HS-27A (cell line): ENCODE measurements around the gene DOCK10.

Experiments
- DNase-seq: peaks from one replicate; pipeline ENCODE4 v3.0.0-alpha.2; 2012; ENCODE audit warnings: low read depth, missing footprints

The DOCK10 gene

DNA sequence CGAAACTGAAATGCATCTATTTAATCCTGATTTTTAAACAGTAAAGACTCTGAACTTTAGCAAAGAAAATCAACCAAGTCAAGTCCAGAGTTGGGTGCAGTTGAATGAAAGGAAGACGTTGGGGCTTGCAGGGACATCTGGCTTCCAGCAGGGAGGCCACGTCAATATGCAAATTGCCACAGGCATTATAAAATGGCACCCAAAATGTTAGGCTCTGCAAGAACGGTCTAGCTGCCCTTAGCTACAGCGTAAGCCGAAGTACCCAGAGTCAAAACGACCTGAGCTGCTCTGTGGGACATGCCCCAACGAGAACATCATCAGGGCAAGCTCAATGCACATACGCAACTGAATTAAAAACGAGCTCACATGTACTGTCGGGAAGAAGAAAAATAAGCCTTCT, 30.7 kb downstream of the DOCK10 start:
- no peak for DNase-seq

DNA sequence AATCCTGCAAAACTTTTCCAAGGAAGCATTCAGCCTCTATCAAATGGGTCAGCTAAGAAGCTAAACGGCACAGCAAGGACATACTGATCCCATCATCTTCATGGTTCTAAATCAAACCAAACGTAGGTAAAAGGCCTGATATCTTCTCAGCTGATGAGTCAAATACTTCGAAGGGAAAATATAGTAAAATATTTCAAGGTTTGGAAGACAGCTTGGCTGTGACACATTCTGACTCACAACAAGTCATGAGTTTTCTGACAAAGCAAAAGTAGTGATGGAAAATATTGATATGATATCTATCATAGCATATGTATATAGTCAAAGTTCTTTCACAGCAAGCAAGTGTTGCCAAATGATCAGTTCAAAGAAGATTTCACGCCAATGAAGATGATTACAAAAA, 31.5 kb downstream of the DOCK10 start:
- DNase-seq: peak; percentile 36

DNA sequence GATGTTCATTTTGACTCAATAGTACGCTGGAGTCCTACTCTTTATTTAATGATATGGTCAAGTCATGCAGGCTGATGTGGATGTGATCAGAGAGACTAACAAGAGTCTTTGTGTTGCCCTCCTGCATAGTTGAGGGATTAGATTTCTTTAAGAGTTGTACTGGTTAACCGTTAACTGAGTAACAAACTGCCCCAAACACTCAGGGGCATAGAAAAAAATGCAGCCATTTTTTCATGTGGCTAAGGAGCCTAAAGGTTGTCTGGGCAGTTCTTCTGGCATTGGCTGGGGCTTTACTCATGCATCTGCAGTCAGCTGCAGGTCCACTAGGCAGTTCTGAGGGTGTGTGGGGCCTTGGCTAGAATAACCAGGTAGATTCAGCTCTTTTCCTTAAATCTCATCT, 32.5 kb downstream of the DOCK10 start:
- no peak for DNase-seq

DNA sequence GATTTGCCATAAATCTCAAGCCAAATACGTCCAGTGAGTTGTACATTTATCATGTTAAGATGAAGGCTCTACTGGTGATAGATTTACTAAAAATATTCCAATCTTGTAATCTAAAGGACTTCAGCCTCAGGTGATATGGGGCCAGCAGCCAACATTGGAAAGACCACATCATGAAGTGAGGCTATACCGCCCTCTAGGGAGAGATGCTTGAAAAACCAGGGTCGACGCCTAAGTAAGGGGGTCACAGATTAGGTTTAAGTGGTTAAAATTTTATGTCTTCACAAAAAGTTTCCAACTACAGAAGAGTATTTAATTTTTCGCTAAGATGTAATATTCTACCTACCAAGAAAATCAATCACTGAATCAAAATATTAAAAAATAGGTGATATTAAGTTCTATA, 33.3 kb downstream of the DOCK10 start:
- DNase-seq: no peak

DNA sequence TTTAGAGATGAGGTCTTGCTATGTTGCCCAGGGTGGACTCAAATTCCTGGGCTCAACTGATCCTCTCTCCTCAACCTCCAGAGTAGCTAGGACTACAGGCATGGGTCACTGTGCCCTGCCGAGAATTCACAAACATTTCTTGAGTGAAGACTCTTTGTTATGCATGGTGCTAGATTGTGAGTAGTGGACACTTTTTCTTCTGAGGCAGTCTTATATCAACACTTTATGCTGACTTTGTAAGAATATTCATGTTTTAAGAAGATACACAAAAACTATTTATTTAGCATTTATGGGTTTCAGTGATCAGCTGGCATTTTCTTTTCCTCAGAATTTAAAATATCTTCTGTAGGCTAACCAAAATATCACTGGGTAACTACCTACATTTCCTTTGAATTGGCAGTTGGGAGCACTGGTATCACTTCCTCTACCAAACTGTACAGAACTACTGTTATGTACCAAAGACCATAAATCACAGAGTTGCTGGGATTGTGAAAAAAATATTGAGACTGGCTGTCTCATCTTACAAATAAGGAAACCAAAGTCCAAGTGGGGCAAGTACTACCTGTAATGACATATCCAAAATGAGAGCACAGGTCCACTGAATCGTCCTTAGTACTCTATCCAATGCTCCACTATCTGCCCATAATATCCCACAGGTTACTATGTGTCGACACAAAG, 34.0 kb downstream of the DOCK10 start:
- no peak for DNase-seq

DNA sequence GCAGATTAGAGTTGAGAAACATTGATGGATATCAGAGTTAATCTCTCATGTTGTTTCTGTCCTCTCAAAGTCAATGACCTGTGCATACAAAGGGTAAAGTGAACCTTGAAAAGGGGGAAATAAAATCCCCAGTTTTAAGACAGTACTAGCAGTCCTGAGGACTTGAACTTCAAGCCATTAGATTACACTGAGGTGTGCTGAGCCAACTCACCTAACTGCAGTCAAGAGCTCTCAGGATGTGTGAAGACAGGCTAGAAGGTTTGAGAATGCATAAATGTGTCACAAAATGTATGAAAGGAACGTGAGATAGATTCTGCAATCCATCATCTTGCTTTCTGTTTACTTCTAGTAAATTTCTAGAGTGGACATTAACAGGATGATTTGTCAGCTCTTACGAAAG, 35.5 kb downstream of the DOCK10 start:
- no peak for DNase-seq

DNA sequence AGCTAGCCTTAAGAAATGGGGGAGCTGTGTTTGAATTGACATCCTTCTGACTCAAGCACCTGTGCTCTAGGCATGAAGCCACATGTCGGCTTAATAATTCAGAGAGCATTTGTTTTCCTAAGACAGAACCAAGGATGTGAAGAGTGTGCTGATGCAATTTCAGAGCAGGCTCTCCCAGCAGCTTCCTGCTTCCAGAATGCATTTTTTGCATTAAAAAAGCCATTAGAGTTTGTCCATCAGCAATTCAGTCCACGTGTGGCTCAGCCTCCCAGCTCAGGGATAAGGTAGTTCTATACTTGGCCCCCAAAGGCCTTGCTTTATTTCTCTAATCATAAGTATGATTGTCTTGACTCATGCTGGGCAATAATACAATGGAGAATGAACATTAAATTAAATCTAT, 37.7 kb downstream of the DOCK10 start:
- DNase-seq: no peak

DNA sequence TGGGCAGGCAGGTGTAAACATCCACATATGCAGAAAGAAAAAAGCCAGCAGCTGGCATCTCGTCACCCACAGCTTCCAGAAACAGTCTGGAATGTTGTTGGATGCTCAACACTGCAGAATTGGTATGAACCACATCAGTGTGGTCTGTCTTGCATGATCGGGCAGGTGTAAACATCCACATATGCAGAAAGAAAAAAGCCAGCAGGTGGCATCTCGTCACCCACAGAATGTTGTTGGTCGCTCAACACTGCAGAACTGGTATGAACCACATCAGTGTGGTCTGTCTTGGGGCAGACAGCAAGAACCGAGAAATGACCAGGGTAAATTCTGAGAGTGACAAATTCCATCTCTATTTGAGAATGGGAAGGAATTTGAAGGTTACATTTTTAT, 39.6 kb downstream of the DOCK10 start:
- DNase-seq: no peak

DNA sequence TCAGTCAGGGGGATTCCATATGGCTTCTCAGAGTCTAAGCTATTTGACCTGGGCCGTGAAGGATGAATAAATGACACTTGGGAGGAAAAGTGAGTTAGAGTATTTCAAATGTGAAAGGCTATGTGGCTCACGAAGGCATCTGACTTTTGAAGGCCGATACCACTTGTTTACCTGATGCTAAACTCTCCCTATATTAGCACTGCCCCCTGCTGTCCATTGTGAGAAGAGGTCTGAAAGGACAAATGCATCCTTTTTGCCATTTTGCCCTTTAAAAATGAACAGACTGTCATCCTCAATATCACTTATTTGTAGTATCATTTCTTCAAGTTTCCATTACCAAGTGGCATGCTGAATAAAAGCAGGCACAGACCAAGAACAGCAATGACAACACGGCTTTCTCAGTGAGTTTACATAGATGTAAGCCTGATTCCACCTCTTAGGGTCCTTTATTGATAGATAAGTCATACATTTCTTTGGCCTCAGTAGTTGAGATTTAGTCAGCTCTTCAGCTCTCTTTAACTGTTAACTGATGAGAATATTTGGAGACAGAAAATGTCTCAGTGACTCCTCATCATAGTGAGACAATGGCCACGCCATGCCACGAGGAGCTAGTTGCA, 40.1 kb downstream of the DOCK10 start:
- no peak for DNase-seq

DNA sequence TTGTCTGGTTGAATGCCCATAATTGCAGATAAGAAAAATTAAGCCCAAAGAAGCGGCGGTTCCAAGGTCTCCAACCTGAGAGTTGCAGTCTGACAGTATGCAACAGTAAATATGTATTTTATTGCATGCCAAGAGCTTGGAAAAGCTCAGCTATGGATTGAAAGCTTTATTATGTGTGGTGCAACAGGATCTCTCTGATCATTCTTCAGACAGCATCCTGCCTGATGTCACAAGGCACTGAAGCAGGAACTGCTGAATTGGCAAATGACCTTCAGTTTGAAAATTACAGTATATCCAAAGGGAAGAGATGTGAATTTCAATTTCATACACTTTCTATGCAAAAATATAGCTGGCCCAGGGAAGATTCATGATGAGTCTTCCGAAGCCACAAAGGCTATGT, 42.5 kb downstream of the DOCK10 start:
- DNase-seq: no peak

DNA sequence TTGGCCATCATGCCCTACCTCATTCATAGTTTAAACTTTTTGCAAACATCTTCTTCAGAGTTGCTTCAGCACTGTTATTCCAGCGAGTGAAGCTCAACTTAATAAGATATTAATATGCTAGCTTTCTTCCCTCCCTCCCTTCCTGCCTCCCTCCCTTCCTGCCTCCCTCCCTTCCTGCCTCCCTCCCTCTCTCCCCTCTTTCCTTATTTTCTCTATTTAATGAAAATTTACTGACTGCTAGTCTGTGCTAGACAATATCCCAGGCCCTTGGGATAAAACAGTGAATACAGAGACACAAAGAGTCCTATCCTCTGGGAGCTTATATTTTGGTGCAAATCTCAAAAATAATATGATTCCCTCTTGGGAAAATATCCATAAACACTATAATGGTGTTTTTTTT, 42.9 kb downstream of the DOCK10 start:
- DNase-seq: no peak

DNA sequence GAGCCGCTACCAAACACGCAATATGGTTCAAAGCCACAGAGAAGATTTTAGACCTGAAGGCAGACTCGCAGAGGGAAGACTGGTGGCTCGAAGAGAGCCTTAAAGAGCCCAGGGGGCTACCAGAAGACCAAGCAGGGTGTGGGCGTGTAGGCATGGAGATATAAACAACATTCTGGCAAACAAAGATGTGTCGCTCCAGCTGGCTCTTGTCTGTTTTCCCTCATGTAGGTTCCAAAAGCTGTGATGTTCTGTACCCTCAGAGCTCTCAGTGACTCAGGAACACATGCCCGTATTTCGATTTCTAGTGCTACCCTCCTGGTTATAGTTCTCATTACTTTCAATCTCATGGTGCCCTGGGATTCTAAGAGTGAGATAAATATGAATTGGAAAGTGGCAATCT, 44.5 kb downstream of the DOCK10 start:
- no peak for DNase-seq

DNA sequence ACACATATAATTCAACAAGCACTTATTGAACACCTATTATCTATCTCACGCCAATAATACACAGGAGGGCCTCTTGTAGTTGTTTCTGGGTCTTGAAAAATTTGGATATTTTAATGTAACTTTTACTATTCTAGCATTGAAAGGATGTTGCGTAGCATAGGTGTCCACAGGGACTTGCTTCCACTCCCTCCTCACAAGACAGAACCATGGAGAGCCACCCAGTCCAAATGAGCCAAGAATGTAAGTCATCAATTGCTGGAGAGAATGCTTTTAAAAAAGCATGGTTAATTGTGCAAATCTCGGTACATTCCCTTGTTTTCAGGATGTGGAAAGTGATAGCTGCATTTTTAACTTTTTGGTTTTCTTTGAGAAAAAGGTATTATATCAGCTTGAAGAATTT, 46.8 kb downstream of the DOCK10 start:
- no peak for DNase-seq

DNA sequence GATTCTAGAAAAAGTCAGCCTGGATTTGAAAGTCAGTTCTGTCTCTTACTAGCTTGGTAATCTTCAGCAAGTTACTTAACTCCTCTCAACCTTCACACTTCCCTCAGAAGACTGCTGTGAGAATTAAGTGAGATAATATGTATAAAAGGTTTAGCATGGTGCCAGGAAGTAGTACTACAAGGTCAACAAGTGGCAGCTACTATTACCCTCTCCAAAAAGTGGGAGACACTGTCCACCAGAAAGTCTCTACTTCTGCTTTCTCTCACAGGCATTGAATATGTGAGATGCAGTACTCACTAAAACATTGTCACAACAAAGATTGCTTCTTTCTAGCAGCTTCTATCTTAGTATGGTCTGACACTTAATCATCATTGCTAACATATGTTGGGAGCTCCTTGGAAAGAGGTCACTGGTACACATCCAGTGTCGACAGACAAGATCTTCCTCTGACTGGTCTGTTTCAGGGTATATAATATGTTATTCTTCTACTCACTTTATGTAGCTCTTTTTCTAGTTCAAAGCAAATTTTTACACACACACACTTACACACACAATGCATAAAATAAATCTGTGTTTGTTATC, 47.9 kb downstream of the DOCK10 start:
- no peak for DNase-seq

DNA sequence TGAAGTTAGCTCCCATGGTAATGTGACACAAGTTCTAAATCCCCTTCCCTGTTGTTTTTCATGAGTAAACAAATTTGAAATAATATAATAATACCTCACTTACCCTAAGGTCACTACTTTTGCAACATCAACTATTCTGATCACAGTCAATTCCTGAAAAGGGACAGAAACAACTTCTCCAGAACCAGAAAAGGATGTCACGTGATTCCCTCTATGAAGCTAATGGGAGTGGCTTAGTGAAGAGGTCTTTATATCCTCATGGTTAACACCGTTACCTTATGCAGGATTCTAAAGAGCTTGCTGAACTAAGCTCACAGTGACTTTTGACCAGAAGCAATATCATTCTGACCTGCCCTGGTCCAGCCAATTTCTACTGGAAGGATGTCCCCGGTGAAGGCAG, 51.6 kb downstream of the DOCK10 start:
- no peak for DNase-seq

DNA sequence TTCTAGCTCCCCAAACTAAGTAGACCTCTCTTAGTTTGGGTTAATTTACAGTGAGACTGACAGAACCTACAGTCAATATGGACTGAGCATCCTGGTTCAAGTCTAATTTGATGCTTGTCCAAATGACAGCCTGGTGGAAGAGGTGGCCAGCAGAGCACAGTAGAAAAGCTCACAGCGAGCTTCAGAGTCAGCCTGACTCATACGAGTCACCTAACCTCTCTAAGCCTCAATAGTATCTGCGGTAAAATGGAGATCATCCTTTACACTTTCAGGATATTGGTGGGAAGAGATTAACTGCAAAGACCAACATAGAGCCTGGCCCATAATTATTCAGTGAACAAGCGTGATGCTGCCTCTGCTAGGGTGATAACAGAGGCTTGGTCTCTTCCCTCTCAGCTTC, 54.5 kb downstream of the DOCK10 start:
- DNase-seq: no peak

DNA sequence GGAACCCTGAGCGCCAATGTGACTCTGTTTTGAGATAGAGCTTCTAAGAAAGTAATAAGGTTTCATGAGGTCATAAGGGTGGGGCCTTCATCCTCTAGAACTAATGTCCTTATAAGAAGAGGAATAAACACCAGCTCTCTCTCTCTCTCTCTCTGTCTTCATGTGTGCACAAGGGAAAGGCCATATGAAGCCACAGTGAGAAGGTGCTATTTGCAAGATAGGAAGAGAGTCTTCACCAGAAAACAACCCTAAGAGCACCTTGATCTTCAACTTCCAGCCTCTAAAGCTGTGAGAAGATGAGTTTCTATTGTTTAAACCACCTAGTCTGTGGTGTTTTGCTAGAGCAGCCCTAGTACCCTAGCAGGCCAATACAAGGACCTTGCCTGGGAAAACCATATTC, 55.8 kb downstream of the DOCK10 start:
- no peak for DNase-seq

DNA sequence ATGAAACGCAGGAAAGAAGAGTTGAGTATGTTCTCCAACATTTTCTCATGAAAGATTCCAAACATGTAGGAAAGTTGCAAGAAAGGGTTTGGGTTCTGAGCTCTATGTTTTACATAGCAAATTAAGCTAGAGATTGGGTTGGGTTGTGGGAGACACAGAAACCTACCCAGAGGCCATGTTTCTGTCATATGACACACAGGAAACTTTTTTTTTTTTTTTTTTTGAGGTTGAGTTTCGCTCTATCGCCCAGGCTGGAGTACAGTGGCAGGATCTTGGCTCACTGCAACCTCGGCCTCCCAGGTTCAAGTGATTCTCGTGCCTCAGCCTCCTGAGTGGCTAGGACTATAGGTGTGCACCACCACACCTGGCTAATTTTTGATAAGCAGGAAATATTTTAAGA, 57.6 kb downstream of the DOCK10 start:
- no peak for DNase-seq

DNA sequence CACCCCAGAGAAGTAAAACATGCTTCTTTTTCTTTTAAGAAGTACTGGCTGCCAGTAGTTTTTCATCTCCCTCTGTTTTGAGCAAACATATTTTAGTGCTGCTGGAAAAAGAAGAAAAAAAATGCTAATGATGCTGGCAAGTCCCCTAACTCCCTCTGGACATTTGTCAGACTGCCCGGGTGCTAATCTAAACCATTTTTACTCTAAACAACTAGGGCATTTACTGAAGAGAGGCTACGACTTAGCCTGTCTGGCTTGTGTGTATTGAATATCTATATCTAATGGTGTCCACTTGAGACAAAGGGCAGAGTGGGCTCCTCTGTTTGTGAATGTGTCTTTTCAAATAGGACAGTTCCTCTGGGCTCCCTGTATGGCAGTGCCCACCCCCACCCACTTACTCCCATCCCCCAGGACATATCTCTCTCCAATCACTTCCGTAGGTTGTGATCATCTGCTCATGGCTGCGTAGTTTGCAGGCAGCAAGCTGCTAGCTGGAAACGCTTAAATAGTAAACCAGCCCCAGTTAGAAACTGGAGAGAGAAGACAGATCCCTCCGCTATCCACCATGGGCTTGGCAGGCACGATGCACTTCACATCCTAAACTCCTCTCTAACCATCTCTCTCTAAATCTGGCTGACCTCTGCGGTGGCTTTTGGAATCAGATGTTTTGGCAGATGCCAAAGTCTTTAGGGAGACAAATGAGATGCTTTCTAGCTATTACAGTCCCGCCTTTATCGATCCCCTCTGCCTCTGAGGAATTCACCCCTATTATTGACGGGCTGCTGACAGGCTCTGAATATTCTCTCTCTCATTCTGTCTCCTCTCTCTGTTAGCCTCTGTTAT, 58.3 kb downstream of the DOCK10 start:
- no peak for DNase-seq

DNA sequence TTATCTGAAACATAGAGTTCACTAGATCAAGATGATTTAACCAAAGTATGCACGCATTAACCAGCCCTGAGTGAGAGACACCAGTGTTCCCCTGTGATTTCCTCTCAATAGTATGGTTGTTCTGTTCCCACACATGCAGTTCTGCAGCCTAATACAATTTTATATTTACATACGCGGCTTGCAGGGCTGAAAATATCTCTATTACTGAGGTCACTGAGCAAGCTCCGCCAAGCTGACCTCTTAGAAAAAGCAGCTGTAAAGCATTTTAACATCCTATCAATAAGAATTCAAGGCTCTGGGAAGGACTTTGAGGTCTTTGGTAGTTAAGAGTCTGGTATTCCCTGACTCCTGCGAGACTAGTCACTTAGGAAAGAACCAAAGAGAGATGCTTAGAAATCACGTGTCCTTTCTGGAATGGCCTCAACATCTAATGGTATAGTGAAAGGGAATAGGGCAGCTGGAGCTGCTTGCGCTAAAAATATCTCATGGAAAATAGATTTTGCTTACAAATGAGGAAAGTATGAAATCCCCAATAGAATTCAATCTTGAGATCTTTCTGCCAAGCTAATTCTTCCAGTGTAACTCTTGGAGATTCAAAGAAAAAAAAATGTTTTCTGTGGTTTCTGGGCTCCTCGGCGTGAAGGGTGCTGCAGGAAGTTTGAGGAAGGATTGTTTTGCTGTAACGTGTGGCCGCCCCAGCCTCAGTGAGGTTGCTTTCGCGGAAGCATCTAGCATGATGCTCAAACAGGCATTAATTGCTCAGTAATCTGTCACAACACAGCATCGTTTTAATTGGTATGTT, 59.2 kb downstream of the DOCK10 start:
- no peak for DNase-seq

DNA sequence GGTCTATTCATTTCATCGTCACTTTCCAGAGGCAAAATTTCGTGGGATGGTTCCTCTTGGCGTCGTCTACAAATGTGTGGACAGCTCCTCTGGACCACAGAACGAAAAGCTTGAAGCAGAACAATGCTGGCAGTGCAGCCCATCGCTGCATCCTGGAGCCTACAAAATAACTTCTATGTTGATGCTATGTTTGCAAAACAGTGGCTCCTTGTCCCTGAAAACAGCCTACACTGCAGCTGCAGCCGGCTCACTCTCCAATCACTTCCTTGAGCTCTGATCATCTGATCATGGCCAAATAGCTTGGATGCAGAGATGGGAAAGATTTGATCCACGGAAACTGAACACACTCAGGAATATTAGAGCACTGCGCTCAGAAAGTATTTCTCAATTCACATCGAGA, 60.0 kb downstream of the DOCK10 start:
- DNase-seq: no peak
